H54 (cell line): ENCODE data around the gene CELF4.
A peak's percentile ranks its signal among the peaks of the same experiment; 100 is the strongest.

Experiments used
- DNase-seq: peaks from one replicate; pipeline ENCODE4 v3.0.0; 2011; ENCODE audit warnings: low spot score, mixed read lengths; ENCODE audit not compliant: insufficient read length
- FAIRE-seq: peaks from 3 replicates; lab custom pipeline; 2011; peaks lifted over from hg19 to GRCh38; lab: Jason Lieb, UNC
- POLR2A ChIP-seq: IDR thresholded peaks from 2 replicates; pipeline ENCODE4 v1.6.1; 2011; ENCODE audit warnings: low read depth, mild to moderate bottlenecking, low read length

CELF4 gene

GRCh38 chr18:37428288-37428974 lies 137.2 kb downstream of the CELF4 start:
- no peak for TF ChIP-seq POLR2A
- DNase-seq = no peak
- no peak for FAIRE-seq

- DNase-seq (no peak), FAIRE-seq (no peak)
- TF ChIP-seq POLR2A = no peak
Measured at GRCh38 chr18:37426586-37426985, 139.0 kb downstream of the CELF4 start.

GRCh38 chr18:37425222-37425621 lies 140.4 kb downstream of the CELF4 start:
- no peak for TF ChIP-seq POLR2A
- no peak for DNase-seq
- FAIRE-seq = no peak

GRCh38 chr18:37424507-37424906 lies 141.1 kb downstream of the CELF4 start:
- DNase-seq (no peak), FAIRE-seq (no peak)
- TF ChIP-seq POLR2A = no peak

GRCh38 chr18:37422596-37422995 lies 143.0 kb downstream of the CELF4 start:
- TF ChIP-seq POLR2A = no peak
- no peak for FAIRE-seq
- DNase-seq = no peak

GRCh38 chr18:37422116-37422515 lies 143.5 kb downstream of the CELF4 start:
- TF ChIP-seq POLR2A = no peak
- no peak for DNase-seq

GRCh38 chr18:37421341-37422077 lies 144.1 kb downstream of the CELF4 start:
- no peak for TF ChIP-seq POLR2A
- FAIRE-seq = no peak
- DNase-seq = no peak

More at GRCh38 chr18:37422116-37422515, 143.5 kb downstream of the CELF4 start:
- FAIRE-seq = no peak

GRCh38 chr18:37420315-37420880 lies 145.2 kb downstream of the CELF4 start:
- no peak for FAIRE-seq
- DNase-seq = no peak
- TF ChIP-seq POLR2A = no peak

GRCh38 chr18:37419866-37420265 lies 145.7 kb downstream of the CELF4 start:
- DNase-seq (no peak), FAIRE-seq (no peak)
- no peak for TF ChIP-seq POLR2A

GRCh38 chr18:37419315-37419714 lies 146.3 kb downstream of the CELF4 start:
- DNase-seq (peak; percentile 17), FAIRE-seq (no peak)
- TF ChIP-seq POLR2A = no peak

GRCh38 chr18:37414816-37415215 lies 150.8 kb downstream of the CELF4 start:
- no peak for DNase-seq
- TF ChIP-seq POLR2A = no peak
- no peak for FAIRE-seq

GRCh38 chr18:37412829-37413228 lies 152.8 kb downstream of the CELF4 start:
- DNase-seq (no peak), FAIRE-seq (no peak)
- TF ChIP-seq POLR2A = no peak

- DNase-seq = no peak
- FAIRE-seq = no peak
- TF ChIP-seq POLR2A = no peak
Measured at GRCh38 chr18:37412333-37412732, 153.3 kb downstream of the CELF4 start.

GRCh38 chr18:37409878-37410277 lies 155.7 kb downstream of the CELF4 start:
- DNase-seq (no peak), FAIRE-seq (no peak)
- TF ChIP-seq POLR2A = no peak

- TF ChIP-seq POLR2A = no peak
- FAIRE-seq (no peak), DNase-seq (no peak)
Measured at GRCh38 chr18:37408676-37409265, 156.8 kb downstream of the CELF4 start.
